ENCODE measurements around the gene CLCN4.

The CLCN4 gene

GRCh38 chrX:10239611-10240064 is 82.9 kb downstream of the CLCN4 start:
- no peak for DNase-seq (ENCODE audit: low read depth in 2 of 2, low spot score in 1 of 2)

GRCh38 chrX:10240918-10241317 is 84.1 kb downstream of the CLCN4 start:
- no peak for DNase-seq (ENCODE audit: low read depth in 2 of 2, low spot score in 1 of 2)

- DNase-seq (ENCODE audit: low read depth in 2 of 2, low spot score in 1 of 2): no peak
Measured at GRCh38 chrX:10242026-10242425, 85.3 kb downstream of the CLCN4 start.

GRCh38 chrX:10243106-10243505 is 86.3 kb downstream of the CLCN4 start:
- DNase-seq (ENCODE audit: low read depth in 2 of 2, low spot score in 1 of 2): no peak

- DNase-seq (ENCODE audit: low read depth in 2 of 2, low spot score in 1 of 2): no peak
Measured at GRCh38 chrX:10244915-10245622, 88.3 kb downstream of the CLCN4 start.

- no peak for DNase-seq (ENCODE audit: low read depth in 2 of 2, low spot score in 1 of 2)
Measured at GRCh38 chrX:10245886-10246285, 89.1 kb downstream of the CLCN4 start.

GRCh38 chrX:10246297-10246696 is 89.5 kb downstream of the CLCN4 start:
- no peak for DNase-seq (ENCODE audit: low read depth in 2 of 2, low spot score in 1 of 2)

- no peak for DNase-seq (ENCODE audit: low read depth in 2 of 2, low spot score in 1 of 2)
Measured at GRCh38 chrX:10246846-10247245, 90.1 kb downstream of the CLCN4 start.

- DNase-seq (ENCODE audit: low read depth in 2 of 2, low spot score in 1 of 2): no peak
Measured at GRCh38 chrX:10254739-10255138, 98.0 kb downstream of the CLCN4 start.

GRCh38 chrX:10259716-10260115 is 102.9 kb downstream of the CLCN4 start:
- DNase-seq (ENCODE audit: low read depth in 2 of 2, low spot score in 1 of 2): no peak

- no peak for DNase-seq (ENCODE audit: low read depth in 2 of 2, low spot score in 1 of 2)
Measured at GRCh38 chrX:10265775-10266174, 109.0 kb downstream of the CLCN4 start.

- no peak for DNase-seq (ENCODE audit: low read depth in 2 of 2, low spot score in 1 of 2)
Measured at GRCh38 chrX:10278716-10279115, 121.9 kb downstream of the CLCN4 start.

GRCh38 chrX:10280071-10280470 is 123.3 kb downstream of the CLCN4 start:
- no peak for DNase-seq (ENCODE audit: low read depth in 2 of 2, low spot score in 1 of 2)

GRCh38 chrX:10282490-10282889 is 125.7 kb downstream of the CLCN4 start:
- no peak for DNase-seq (ENCODE audit: low read depth in 2 of 2, low spot score in 1 of 2)

- DNase-seq (ENCODE audit: low read depth in 2 of 2, low spot score in 1 of 2): no peak
Measured at GRCh38 chrX:10286195-10286594, 129.4 kb downstream of the CLCN4 start.

Measured in stimulated activated CD8-positive, alpha-beta memory T cell treated with anti-CD3 and anti-CD28 coated beads, Interleukin-4, amount 100 ng/mL, for 1 hour (primary cell).